Measurements from ENCODE around the gene JOSD1. TPM values are rescaled to one million over a fixed set of nuclear protein-coding genes. Genes with fewer than 3 reads are reported as not detected.
"Not testable (repeated sequence)": the region's sequence is repeated elsewhere in the genome, so short reads cannot be mapped to it uniquely, and the experiment has no call there.

The JOSD1 gene
- total RNA-seq, 2 donors from 2014 or later: 45.0 to 48.3 TPM

DNA sequence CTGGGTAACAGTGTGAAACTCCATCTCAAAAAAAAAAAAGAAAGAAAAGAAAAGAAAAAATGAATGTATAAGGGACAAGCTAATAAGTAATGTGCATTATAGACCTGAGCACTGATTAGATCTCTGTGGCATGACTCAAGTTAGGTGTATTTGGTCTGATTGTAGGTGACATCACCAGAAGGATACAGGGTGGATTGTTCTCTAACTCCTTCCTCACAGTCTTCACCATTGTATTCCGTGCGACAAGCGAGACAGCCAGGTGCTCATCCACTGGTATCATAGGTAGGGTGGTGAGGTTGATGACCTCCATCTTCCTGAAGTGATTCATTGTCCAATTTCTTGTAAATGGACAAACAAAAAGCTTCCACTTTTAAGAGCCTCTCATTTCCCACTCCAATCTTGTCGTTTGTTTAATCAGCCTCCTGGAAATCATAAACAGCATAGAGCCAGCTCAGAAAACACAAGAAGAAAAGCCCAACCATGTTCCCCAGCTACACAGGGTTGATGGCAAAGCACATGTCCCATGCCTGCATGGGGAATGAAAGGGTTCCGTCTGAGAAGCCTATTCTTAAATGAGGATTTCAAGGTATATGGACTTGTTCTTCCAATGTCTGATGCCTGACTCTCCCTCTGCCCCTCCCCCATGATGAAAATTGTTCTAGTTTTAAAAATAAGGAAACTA, 50.8 kb downstream of the JOSD1 start:
- intact Hi-C loops (cut with DNase I): no loop called here
- no peak for DNase-seq (ENCODE audit: low spot score)

DNA sequence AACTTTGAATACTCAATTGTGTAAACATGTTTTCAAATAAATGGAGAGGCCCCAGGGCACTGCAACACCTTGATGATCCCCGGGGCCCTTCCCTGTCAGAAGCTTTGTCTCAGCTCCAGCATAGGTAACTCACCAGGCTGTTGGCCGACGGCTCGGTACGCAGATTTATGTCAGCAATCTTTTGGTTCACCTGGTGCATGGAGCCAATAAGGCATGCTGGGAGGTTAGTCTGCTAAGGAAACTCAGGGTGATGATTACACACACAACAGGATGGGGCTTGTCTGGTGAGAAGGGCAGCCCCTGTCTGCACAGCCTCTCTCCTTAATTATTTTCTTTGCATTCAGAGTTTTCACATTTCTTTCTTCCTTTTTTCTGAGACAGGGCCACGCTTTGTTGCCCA, 55.3 kb downstream of the JOSD1 start:
- intact Hi-C loops (cut with DNase I): no loop called here
- no peak for DNase-seq (ENCODE audit: low spot score)

DNA sequence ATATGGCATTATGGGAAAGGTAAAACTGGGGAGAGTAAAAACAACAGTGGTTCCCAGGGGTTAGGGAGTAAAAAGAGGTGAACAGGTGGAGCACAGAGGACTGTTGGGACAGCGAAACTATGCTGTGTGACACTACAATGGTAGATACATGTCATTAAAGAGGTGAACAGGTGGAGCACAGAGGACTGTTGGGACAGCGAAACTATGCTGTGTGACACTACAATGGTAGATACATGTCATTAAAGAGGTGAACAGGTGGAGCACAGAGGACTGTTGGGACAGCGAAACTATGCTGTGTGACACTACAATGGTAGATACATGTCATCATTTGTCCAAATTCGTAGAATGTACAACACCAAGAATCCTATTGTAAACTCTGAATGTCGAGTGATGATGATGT, 56.5 kb downstream of the JOSD1 start:
- DNase-seq (ENCODE audit: low spot score); intact Hi-C loops (cut with DNase I): not testable (repeated sequence)

DNA sequence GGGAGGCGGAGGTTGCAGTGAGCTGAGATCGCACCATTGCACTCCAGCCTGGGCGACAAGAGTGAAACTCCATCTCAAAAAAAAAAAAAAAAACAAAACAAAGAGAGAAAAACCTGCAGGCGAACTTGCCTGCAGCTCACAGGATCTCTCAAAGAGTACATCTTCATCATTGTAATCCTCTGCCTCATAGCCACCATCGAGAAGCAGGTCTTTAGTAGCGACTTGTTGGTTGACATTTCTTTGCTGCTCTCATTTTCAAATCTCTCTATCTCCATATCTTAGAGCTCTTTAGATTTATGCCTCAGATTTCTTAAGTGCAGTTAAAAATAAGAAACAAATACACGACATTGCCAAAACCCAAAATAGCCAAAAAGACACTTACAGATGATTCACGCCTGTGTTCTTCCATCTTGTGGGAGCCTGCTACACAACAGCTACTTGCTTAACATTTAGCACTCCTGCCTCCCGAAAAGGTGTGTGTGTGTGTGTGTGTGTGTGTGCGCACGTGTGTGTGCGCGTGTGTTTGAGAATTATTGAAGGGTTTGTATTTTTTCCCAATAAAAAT, 59.2 kb downstream of the JOSD1 start:
- DNase-seq (ENCODE audit: low spot score): no peak

DNA sequence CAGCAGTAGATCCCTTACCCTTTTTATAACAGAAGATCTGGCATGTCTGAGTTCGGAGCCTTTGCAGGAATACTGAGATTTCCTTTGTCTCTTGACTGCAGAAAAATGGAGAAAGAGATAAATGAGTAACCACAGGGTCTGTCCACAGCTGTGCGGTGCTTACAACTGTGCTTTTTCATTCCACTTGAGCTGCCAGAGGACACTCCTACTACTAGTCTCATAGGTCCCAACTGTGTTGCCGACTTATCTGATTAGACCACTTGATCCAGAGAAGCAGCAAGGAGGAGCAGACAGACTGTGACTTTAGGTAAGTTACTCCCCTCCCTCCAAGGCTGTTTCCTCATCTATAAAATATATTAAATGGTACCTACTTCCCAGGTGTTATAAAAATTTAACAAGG, 62.0 kb downstream of the JOSD1 start:
- intact Hi-C loops (cut with DNase I): no loop called here
- DNase-seq (ENCODE audit: low spot score): no peak

More for the DNA sequence above, 59.2 kb downstream of the JOSD1 start:
- intact Hi-C loops (cut with DNase I): no loop called here

DNA sequence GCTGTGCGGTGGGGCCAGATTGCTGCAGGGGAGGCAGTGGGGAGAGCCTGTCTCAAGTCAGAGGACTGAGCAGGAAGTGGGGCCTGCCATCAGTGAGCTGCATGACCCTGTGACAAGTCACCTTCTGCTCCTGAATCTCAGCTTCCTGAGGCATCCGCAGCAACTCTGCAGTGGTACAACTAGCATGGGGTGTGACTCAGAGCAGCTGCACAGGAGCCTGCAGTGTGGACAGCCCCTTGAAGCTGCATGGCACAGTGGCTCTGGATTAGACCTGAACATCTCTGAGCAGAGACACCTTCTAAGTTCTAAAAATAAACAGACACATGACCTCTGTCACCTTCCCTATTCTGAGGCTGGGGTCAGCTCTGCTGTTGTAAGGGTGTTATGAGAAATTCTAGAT, 62.5 kb downstream of the JOSD1 start:
- no peak for DNase-seq (ENCODE audit: low spot score)
- intact Hi-C loops (cut with DNase I): no loop called here

Other genes starting within 250 kb of the JOSD1 start
- gene KCNJ4, start 245.7 kb downstream of the JOSD1 start, total RNA-seq: not detected
- gene KDELR3, start 232.8 kb downstream of the JOSD1 start, total RNA-seq: 10 to 100 TPM; 14.5 to 23.1 TPM
- gene DDX17, start 194.6 kb downstream of the JOSD1 start, total RNA-seq: 100 to 1,000 TPM; 260 to 323 TPM
- 1 to 10 TPM; 1.4 to 2.4 TPM for gene DMC1, start 130.8 kb downstream of the JOSD1 start, total RNA-seq
- under 1 TPM; 0.43 to 0.83 TPM for gene FAM227A, start 44.6 kb downstream of the JOSD1 start, total RNA-seq
- 10 to 100 TPM; 22.3 to 25.2 TPM for gene CBY1, start 44.3 kb downstream of the JOSD1 start, total RNA-seq
- gene TOMM22, start 19.0 kb downstream of the JOSD1 start, total RNA-seq: 10 to 100 TPM; 40.7 to 42.8 TPM
- gene GTPBP1, start 5.0 kb upstream of the JOSD1 start, total RNA-seq: 10 to 100 TPM; 29.8 to 34.3 TPM
- gene SUN2, start 55.1 kb upstream of the JOSD1 start, total RNA-seq: 100 to 1,000 TPM; 229 to 246 TPM
- gene DNAL4, start 93.2 kb upstream of the JOSD1 start, total RNA-seq: 1 to 10 TPM; 5.9 to 8.3 TPM
- gene NPTXR, start 143.1 kb upstream of the JOSD1 start, total RNA-seq: 1 to 10 TPM; 8.3 to 8.4 TPM
- 100 to 1,000 TPM in 1 of 2 donors, 10 to 100 TPM in 1; 98.0 to 105 TPM for gene CBX6, start 171.3 kb upstream of the JOSD1 start, total RNA-seq